Stimulated activated CD4-positive, alpha-beta T cell treated with anti-CD3 and anti-CD28 coated beads, Interleukin-1b, Interleukin-23, amount 100 ng/mL, for 48 hours (primary cell): ENCODE measurements around the gene CAB39.

Experiments
- DNase-seq: peaks from one replicate; pipeline ENCODE4 v3.0.0-alpha.2; 2020

CAB39 gene

DNA sequence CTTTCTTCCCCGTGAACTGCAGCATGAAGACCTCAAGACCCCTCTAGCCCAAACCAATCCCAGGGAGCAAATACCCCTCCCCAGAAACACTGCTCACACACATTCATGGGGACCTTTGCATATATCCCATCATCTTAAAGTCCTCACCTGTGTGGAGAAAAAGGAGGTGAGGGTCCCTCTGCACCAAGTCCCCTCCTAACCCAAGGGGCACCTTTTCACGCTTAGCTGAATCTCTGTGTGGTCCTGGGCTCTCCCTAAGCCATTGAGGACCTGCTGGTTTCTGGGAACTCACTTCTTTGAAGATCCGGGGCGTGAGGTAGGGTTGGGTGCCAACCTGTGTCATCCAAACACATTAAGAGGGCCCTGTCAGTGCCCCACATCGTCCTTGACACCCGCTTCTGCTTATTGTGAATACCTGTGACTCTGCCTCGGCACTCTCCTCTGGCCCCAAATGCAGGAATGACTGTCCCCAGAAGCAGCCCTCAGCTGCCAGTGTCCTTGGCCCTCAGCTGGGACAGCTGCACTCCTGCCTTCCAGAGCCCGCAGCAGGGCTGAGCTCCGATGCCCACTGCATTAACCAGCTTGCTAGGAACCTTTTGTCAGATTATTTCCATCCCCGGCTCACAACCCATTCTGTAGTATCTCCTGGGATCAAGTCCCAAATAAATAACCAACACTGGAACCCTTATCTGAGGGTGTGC lies 110.8 kb downstream of the CAB39 start:
- no peak for DNase-seq

DNA sequence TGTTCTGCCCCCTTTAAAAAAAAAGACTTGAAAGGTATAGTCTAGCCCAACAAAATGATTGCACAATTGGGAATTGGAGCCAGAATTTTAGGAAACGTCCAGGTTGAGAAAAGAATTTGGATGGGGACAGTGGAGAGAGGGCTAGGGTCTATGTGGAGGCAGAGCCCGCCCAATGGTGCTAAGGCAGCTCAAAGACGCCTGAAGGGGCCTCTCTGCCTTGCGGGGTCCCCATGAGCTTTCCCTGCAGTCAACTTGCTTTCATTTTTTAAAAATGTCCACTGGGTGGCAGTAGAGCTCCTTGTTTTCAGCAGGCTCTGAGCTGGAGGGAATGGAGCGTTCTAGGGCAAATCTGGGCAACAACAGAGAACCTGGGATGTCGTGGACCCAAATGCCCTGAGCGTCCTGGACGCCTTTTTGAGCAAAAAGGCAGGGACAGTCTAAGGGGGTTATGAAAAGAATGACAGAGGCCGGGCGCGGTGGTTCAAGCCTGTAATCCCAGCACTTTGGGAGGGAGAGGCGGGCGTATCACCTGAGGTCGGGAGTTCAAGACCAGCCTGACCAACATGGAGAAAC lies 111.8 kb downstream of the CAB39 start:
- peak; percentile 55 for DNase-seq

DNA sequence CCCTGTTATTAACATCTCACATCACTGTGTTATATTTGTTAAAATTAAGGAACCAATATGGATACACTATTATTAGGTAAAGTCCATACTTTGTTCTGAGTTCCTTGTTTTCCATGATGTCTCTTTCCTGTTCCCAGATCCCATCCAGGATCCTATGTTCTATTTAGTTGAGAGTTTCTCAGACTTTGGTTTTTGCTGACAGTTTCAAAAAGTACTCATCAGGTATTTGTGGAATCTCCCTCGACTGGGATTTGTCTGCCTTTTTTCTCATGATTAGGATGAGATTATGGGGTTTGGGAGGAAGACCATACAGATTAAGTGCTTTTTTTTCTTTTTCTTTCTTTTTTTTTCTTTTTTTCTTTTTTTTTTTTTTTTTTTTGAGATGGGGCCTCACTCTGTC lies 112.7 kb downstream of the CAB39 start:
- DNase-seq, result no peak

DNA sequence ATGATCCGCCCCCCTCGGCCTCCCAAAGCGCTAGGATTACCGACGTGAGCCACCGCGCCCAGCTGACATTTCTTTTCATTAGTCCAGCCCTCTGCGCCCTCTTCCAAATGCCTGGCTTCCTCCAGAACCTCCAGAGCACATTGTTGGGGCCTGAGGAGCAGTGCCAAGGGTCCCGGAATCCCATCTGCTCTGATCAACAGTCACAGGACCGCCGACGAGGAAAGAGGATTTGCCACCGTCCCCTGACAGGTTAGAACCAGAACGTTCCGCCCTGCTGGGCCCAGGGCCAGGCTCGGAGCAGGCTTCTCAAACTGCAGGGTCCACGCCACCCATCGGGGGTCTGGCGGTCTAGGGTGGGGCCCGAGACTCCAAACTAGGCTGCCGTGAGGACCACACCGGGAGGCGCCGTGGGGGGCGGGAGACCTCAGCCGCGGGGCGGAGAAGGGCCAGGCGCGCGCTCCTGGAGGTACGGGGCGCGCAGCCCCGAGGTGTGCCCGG lies 115.2 kb downstream of the CAB39 start:
- DNase-seq, result no peak

DNA sequence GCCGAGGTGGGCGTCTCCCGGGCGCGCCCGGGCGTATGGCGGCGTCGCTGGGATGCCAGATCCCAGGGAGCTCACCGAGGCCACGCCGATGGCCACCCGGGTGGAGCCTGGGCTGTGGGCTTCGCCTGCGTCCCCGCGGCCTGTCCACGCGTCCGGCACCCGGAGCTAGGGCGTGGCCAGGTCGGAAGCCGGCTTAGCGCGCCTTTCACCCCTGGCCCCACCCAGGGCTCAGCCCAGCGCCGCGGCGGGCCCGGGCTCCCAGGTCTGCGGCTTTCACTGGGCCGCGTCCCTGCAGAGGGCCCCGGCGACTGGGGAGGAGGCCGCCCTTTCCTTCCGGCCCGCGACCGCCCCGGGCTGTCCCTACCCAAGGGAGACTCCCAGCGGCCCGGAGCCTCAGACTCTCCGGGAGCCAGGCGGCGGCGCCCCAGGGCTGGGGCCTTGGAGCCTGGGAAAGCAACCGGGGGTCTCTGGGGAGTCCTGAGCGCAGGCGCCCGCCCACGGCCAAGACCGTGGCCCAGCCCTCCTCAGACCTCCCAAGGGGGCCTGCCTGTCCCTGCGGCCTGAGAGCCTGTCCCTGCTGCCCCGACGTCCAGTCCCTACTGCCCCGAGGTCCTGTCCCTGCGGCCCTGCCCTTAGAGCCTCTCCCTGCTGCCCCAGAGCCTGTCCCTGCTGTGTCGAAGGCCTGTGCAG lies 115.8 kb downstream of the CAB39 start:
- no peak for DNase-seq

DNA sequence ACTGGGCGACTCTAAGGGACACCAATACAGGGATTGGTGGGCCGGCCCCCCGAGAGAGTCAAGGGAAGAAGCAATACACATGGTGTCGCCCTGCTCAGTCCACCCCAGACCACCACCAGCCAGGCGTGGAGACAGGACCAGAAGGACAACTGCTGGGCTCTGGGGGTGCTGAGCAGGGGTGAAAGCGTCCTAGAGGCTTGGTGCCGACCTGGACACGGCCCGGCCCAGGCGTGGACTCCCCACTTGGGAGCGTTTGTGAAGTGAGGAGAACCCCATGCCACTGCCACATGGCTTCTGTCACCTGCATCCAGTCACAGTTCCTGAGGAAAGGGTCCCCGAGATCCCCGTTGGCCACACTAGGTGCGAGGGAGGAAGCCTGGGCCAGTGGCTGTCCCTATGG lies 116.7 kb downstream of the CAB39 start:
- no peak for DNase-seq

DNA sequence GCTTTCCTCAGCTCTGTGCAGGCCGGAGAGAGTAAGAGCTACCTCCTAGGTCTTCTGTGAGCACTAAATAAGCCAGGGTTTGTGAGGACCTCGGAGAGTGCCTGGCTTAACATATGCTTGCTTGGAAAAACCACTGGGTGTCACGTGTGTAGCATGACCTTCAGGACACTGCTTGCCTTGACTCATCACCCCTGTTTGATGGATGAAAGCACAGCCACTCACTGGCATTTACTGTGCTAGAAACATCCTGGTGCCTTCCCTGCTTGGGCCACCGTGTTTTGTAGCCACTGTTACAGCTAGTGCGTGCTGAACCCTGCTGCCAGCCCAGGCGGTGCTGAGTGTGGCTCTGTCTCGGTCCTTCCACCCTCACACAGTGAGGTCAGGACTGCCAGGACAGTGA lies 117.3 kb downstream of the CAB39 start:
- no peak for DNase-seq

DNA sequence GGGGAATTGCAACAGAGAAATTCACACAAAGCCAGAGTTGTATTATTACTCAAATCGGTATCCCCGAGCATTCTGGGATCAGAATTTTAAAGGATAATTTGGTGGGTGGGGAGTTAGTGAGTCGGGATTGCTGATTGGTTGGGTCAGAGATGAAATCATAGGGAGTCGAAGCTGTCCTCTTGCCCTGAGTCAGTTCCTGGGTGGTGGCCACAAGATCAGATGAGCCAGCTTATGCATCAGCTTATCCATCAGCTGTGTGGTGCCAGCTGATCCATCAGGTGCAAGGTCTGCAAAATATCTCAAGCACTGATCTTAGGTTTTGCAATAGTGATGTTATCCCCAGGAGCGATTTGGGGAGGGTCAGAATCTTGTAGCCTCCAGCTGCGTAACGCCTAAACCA lies 117.8 kb downstream of the CAB39 start:
- peak; percentile 37 for DNase-seq

DNA sequence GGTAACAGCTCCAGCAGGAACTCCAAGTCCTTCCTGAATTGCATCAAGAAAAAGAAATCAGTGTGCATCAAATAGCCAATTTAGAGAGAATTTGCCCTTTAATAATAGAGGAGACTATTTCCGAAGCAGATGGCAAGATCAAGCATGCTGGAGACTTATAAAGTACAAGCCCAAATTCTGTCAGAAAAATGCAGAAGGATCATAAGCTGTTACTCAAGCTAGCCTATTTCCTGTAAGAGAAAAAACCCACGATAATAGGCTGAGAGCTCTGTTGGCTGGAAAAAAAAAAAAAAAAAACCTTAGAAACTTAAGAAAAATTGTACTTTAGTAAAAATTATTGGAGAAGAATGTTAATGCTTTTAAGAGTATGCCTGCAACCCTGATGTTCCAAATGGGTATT lies 127.7 kb downstream of the CAB39 start:
- DNase-seq, result no peak

DNA sequence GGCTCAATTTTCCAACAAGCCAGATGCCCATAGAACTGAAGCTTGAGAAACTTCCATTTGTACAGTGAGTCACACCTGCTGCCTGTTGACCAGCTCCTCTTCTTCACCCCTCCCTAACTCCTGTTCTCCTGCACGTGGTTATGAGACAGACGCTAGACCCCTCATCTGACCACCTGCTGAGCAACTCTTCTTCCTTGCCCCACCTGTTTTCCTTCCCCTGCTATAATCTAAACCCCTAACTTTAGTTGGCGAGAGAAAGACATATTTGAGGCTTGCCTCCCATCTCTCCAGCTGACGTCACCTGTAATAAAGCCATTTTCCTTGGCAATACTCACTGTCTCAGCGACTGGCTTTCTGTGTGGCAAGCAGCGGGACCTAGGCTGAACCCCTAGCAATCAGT lies 129.8 kb downstream of the CAB39 start:
- no peak for DNase-seq

DNA sequence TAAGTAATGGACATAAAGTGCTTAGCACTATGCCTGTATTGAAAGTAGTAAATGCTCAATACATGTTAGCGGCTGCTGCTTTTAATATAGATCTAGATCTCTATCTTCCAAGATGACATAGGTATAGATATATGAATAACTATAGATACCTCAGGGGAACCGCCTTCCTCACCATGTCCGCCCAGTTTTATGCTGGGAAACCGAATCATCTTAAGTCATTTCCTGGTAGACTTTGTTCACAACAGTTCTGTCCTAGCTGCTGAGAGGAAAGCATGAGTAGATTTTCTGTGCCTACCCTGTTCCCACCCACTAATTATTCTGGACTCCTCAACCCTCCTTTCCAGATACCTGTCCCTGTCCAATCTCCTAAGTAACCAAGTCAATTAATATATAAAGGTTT lies 130.5 kb downstream of the CAB39 start:
- no peak for DNase-seq

DNA sequence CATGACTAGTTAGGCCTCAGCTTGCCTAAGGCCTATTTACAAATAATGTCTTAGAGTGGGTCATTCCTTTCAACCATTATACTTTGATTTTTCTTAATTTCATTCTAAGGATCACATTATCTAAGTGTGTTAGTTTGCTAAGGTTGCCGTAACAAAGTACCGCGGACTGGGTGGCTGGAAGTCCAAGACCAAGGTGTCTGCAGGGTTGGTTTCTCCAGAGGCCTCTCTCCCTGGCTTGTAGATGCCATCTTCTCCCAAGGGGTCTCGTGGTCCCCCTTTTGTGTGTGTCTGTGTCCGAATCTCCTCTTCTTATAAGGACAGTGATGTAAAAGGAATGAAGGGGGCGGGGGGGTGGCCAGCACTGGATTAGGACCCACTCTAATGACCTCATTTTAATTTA lies 133.7 kb downstream of the CAB39 start:
- DNase-seq, result no peak

DNA sequence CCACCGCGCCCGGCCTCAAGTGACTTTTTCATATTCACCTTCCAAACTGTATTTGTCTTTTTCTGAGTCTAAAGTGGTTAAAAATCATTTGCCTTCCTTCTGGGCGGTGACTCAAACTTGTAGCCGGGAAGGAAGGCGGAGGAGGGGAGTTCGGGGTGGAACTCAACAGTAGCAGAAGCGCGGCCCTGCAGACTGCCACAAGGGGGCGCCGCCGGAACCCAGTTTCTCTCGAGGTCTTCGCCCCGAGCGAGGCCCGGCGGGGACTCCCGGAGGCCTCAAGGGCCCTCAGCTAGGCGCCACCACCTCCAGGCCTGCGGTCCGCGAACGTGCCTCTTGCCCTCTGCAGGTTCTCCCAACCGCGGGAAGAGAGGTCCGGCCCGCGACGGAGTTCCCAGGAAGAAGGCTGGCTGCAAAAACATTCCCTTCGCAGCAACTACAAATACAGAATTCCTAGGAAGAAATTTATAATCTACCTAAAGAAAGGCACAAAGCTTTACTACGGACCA lies 135.3 kb downstream of the CAB39 start:
- peak; percentile 94 for DNase-seq

DNA sequence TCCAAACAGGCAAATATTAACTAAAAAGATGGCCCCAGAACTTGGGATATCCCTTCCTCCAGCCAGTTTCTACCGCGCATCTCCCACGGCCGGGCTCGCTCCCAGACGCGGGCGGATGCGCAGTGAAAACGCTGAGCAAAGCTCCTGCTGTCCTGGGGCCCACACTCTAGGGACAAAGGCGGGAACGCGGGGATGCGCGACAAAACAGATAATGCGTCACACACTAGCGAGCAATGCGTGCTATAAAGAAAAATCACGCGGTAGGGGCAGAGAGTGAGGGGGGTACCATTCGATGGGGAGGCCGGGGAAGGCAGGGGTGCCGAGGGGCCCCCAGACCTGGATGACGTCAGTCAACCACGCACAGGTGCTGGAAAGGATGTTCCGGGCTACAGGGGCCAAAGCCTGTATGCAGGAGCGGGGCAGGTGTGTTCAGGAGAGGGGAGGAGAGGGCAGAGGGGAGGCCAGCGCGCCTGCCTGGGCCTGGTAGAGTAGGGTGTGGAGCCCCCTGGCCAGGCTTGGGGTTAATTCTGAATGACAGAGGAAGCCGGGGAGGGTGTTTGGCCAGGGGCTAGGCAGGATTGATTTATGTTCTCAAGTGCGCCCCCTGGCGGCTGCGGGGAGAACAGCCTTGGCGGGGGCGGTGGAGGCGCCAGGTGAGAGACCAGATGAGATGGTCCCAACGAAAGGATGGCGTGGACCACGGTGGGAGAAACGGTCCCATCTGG lies 137.2 kb downstream of the CAB39 start:
- DNase-seq, result peak; percentile 73

DNA sequence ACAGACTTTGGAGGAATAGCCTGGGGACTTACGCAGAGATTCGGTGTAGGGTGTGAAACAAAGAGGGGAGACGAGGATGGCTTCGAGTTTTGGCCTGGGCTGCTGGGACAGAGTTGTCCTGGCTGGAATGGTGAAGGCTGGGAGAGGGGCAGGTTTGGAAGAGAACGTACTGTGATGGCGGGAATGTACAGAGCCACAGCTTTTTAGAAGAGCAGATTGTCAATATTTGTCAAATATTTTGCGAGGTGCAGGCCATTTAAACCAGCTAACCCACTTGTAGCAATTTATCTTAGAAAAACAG lies 137.7 kb downstream of the CAB39 start:
- no peak for DNase-seq

DNA sequence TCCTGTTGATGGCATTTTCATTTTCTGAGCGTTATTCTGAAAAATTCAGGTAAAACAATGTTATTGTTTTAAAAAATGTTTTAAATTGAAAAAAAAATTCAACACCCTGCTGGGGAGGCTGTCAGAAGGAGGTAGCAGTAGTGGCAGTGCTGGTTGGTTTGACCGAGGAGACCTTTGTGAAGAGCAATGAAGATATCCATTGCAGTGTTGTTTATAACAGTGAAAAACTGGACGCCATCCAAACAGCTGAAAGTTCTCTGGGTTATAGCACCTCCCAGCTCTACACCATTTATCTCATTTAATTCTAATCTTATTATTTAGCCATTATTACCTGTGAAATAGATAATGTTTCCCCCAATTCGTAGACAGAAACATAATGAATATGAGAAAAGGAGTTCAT lies 139.5 kb downstream of the CAB39 start:
- DNase-seq, result no peak

DNA sequence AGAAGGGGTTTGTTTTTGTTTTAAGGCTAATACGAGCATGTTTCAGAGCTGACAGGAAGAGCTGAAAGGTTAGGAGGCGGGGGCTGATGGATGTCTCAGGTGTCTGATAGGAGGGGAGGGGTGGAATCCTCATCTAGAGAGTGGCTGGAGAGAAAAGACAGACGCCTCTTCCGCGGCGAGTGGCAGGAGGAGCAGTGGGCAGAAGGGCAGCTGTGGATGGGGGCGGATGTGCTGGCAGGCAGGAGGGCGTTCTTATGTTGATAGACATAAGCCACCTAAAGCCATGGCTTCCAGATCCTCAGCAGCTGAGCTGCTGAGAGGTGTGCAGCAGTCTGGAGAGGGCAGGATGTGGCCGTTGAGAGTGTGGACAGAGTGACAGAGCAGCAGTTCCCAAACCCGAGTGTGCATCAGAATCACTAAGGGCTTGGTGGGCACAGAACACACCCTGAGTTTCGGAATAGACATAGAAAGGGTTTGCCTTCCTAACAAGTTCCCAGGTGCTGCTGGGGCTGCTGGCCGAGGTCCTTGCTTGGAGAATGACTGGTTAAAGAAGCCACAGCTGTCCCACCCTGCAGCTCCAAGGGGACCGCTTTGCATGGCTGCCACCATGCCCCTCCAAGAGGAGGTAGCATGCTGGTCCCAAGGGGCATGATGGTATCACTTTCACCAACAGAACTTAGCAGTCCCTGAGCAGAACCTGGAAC lies 149.1 kb downstream of the CAB39 start:
- DNase-seq, result no peak

DNA sequence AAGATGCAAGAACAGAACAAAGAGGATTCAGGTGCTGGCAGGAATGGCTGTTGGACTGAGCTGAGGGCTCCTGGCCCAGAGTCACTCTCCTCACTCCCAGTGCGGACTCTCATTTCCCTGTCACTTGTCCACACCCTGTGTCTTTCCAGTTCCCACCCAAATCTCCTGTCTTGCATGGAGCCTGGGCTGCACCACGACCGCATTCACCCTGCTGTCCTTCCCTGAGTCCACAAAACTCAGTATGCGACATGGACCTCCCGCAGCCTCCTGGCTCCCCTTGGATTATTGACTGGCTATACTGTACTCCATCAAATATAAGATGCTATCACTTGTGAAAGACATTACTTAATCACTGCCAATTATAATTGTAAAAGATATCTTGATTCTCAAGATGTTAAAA lies 149.7 kb downstream of the CAB39 start:
- no peak for DNase-seq

DNA sequence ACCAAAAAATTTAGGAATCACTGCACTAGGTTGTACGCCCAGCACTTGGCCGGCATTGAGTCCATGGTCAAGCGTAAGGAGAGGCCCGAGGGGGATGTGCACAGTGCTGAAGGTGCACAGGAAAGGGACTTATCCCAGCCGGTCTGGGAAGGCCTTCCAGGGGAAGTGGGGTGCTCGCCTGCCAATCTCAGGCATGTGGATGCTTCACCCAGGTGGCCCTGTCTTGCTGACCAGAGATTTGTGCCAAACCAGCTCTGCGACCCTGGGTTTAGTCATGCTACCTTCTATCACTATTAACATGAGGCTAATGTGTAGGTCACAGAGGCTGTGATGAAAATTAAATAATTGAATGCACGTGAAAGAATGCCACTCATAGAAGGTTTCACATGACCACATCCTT lies 150.4 kb downstream of the CAB39 start:
- DNase-seq, result no peak

DNA sequence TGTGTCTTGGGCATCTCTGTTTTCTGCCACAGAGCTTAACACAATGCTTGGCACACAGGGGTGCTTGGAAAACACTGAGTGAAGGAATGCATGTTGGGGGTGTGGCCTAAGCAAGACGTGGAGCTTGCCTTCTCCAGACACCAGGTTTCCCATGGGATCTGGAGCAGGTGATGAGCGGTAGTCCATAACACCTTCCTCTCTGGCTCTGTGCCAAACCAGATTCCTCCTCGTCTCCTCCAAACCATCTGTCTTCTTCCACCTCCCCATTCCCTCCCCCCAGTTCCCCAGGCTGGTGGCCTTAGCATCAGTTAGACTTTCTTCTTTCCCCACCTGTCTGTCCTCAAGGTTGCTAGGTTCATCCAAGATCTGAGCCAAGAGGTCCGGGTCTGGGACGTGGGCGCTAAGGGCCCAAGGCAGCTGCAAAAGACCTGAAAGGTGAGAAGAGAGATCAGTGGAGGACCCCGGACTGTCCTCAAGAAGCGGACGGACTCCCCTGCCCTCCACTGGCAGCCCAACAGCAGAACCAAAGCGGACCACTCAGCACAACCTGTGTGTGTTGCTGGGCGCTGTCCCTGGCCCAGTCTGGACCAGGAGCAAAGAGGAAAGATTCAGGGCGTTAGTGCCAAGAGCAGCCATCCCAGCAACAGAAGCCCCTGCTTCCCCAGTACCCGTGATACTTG lies 150.9 kb downstream of the CAB39 start:
- DNase-seq, result no peak

DNA sequence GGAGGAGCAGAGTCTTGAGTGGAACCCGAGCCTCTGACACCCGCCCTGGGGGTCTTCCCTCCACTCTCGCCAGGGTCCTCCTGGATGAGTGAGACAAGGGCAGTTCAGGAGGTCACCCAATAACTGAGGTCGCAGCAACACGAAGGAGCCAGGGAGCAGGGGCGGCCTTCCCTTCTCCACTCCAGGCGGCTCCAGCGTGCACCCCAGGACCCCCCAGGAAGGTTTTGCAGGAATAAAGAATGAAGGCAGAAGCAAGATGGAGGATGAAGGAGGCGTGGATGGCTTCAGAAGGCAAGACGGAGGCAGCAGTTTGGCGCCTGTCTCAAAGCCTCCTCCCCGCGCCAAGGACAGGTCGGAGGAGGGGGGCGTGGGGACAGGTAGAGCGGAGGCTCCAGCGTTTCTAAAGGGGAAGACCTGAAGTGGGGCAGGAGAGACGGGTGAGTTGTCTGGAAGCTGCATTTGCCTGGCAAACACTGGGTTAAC lies 151.5 kb downstream of the CAB39 start:
- no peak for DNase-seq

DNA sequence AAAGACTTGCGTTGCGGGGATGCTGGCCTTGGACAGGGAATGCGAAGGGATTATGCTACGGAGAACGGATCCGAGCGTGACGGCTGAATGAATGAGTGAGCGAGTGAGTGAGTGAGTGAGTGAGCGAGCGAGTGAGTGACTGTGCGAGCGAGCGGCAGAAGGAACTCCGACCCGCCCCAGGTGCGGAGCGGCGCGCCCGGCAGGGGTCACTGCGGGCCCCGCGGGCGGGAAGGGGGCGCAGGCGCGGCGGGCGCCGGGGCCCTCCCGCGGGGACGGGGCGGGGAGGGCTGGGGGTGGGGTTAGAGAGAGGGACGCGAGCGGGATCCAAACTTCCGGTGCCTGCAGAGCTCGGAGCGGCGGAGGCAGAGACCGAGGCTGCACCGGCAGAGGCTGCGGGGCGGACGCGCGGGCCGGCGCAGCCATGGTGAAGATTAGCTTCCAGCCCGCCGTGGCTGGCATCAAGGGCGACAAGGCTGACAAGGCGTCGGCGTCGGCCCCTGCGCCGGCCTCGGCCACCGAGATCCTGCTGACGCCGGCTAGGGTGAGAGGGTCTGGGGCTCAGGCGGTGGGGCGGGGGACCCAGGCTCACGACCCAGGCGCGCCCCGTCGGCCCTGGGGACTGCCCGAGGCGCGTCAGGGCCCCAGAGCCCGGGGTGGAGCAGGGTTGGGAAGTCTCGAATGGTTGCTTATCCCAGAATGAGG lies 152.1 kb downstream of the CAB39 start, which contains the start of gene ITM2C:
Gene ITM2C, plus strand, starts transcription at position 338 of the 702 bp plus-strand sequence. Its CDS starts 84 bp downstream, at position 422.
- DNase-seq, result peak; percentile 71
